ENCODE data around the gene L1CAM. TPM values are rescaled to one million over a fixed set of nuclear protein-coding genes. Genes with fewer than 3 reads are reported as not detected.

The L1CAM gene
- total RNA-seq, 2 donors from 2014 or later, result 4.3 to 8.8 TPM

DNA sequence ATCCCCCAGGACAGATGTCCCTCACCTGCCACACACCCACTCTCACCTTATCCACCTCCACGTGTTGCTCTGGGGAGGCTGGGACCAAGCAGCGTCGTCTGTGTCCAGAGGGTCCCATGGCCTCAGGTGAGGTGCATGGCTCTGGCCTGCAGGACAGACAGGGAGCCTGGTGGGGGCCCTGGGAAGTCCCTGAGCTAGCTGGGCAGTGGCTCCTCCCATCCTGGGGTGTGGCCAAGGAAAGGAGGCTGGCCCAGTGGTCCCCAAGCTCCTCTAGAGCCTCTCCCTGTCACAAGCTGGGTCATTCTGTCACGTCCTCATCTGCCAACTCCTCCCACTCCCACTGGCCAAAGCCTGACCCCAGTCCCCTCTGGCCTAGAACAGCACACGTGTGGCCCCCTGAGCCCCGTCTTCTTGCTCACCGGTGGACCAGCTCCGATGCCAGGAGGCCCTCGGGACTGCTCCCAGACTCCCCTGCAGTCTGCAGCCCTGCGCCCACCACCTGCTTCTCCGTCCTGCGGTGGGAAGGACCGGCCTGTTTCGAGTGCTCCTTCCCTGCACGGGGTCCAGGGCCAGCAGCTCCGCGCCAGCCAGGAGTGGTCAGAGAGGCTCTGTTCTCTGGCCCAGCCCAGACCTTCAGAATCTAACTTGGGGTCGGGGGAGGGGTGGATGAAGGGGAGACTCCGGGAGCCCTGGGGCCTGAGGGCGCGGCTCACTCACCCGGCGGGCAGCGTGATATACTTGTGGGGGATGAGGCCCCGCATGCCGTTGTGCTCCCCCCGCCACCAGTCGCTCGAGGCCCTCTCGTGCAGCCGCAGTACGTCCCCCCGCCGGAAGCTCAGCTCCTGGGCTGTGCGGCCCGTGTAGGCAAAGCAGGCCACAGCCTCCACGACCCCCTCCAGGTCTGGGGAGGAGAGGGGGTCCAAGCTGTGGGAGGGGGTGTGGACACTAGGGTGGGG lies 23.3 kb upstream of the L1CAM start:
- H3K27ac ChIP-seq, result no peak overlapping the region
- H3K9me3 ChIP-seq, result no peaks in the 10 kb centered on the region
- intact Hi-C loops (cut with DNase I), result no loop called here
- no peak for DNase-seq
- no peak overlapping the region for H3K4me3 ChIP-seq
- no peaks in the 10 kb centered on the region for H3K4me1 ChIP-seq
- TF ChIP-seq, protein P1, sequence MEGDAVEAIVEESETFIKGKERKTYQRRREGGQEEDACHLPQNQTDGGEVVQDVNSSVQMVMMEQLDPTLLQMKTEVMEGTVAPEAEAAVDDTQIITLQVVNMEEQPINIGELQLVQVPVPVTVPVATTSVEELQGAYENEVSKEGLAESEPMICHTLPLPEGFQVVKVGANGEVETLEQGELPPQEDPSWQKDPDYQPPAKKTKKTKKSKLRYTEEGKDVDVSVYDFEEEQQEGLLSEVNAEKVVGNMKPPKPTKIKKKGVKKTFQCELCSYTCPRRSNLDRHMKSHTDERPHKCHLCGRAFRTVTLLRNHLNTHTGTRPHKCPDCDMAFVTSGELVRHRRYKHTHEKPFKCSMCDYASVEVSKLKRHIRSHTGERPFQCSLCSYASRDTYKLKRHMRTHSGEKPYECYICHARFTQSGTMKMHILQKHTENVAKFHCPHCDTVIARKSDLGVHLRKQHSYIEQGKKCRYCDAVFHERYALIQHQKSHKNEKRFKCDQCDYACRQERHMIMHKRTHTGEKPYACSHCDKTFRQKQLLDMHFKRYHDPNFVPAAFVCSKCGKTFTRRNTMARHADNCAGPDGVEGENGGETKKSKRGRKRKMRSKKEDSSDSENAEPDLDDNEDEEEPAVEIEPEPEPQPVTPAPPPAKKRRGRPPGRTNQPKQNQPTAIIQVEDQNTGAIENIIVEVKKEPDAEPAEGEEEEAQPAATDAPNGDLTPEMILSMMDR (IDR thresholded peaks at IDR 0.05), result no peak
- no peaks in the 10 kb centered on the region for H3K27me3 ChIP-seq
- H3K36me3 ChIP-seq, result no peaks in the 10 kb centered on the region
- no peak overlapping the region for H3K9ac ChIP-seq (ENCODE audit: low read depth in 2 of 2, low read length in 2 of 2)

DNA sequence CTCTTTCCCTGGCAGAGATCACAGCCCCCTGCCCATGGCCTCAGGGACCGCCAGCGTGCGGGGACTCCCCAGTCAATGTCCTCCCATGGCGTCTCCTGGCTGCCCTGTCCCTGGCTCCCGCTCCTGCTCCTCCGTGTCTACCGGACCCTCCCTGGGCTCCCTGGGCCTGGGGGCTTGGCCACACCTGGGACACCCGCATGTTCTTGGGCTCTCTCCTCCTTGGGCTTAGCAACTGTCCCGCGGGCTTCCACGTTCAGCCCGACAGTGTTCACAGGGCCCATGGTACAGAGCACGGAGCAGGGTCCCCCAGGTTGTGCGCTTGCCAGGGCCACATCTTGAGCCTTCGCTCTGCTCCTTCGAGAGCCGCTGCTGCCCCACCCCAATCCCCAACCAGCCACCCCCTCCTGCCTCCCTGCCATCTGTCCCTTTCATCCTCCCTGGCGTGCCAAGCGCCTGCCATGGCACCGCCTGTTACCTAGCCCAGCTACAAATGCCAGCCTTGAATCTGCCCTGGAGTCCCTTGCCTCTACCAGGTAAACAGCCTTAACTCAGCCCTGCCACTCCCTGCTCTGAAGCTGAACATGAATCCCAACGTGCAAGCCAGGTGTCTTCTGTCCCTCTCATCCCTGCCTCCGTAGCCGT lies 22.4 kb upstream of the L1CAM start:
- H3K27ac ChIP-seq, result no peak overlapping the region
- no peaks in the 10 kb centered on the region for H3K9me3 ChIP-seq
- no peaks in the 10 kb centered on the region for H3K27me3 ChIP-seq
- H3K4me1 ChIP-seq, result no peaks in the 10 kb centered on the region
- TF ChIP-seq, protein P1 (IDR thresholded peaks at IDR 0.05), result no peak
- H3K36me3 ChIP-seq, result no peaks in the 10 kb centered on the region
- H3K4me3 ChIP-seq, result no peak overlapping the region
- intact Hi-C loops (cut with DNase I), result no loop called here
- no peak for DNase-seq
- H3K9ac ChIP-seq (ENCODE audit: low read depth in 2 of 2, low read length in 2 of 2), result no peak overlapping the region

DNA sequence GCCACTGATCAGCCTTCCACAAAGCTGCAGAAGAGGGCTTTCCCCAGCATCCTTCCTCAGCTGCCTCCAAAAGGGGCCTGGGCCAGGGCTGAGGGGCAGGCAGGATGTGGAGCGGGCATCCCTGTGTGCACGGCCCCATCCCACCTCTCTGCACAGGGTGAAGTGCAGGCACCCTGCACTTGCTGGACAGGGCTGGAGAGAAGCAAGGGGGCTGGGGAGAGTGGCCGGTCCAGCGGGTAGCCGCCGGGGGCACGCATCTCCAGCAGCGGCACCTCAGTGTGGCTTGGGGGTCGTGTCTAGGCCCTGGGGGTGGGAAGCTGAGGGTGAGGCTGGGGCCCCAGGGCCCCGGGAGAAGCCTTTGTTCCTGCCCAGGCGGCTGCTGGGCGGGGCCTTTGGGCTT lies 21.5 kb upstream of the L1CAM start:
- Histone ChIP-seq H3K9me3 (no peaks in the 10 kb centered on the region), H3K4me3 (no peak overlapping the region), H3K4me1 (no peaks in the 10 kb centered on the region), H3K27me3 (no peaks in the 10 kb centered on the region), H3K9ac (ENCODE audit: low read depth in 2 of 2, low read length in 2 of 2) (no peak overlapping the region), H3K36me3 (no peaks in the 10 kb centered on the region), H3K27ac (no peak overlapping the region)
- DNase-seq, result no peak
- intact Hi-C loops (cut with DNase I), result no loop called here
- TF ChIP-seq, protein P1 (IDR thresholded peaks at IDR 0.05), result no peak

DNA sequence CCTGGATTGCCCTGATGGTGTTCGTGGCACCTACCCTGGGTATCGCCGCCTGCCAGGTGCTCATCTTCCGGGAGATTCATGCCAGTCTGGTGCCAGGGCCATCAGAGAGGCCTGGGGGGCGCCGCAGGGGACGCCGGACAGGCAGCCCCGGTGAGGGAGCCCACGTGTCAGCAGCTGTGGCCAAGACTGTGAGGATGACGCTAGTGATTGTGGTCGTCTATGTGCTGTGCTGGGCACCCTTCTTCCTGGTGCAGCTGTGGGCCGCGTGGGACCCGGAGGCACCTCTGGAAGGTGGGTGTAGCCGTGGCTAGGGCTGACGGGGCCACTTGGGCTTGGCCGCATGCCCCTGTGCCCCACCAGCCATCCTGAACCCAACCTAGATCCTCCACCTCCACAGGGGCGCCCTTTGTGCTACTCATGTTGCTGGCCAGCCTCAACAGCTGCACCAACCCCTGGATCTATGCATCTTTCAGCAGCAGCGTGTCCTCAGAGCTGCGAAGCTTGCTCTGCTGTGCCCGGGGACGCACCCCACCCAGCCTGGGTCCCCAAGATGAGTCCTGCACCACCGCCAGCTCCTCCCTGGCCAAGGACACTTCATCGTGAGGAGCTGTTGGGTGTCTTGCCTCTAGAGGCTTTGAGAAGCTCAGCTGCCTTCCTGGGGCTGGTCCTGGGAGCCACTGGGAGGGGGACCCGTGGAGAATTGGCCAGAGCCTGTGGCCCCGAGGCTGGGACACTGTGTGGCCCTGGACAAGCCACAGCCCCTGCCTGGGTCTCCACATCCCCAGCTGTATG lies 20.3 kb upstream of the L1CAM start:
- intact Hi-C loops (cut with DNase I), result no loop called here
- Histone ChIP-seq H3K36me3 (no peaks in the 10 kb centered on the region), H3K4me1 (no peaks in the 10 kb centered on the region), H3K27me3 (no peaks in the 10 kb centered on the region), H3K27ac (no peak overlapping the region), H3K9me3 (no peaks in the 10 kb centered on the region), H3K9ac (ENCODE audit: low read depth in 2 of 2, low read length in 2 of 2) (no peak overlapping the region), H3K4me3 (no peak overlapping the region)
- no peak for DNase-seq
- TF ChIP-seq, protein P1 (IDR thresholded peaks at IDR 0.05), result no peak

DNA sequence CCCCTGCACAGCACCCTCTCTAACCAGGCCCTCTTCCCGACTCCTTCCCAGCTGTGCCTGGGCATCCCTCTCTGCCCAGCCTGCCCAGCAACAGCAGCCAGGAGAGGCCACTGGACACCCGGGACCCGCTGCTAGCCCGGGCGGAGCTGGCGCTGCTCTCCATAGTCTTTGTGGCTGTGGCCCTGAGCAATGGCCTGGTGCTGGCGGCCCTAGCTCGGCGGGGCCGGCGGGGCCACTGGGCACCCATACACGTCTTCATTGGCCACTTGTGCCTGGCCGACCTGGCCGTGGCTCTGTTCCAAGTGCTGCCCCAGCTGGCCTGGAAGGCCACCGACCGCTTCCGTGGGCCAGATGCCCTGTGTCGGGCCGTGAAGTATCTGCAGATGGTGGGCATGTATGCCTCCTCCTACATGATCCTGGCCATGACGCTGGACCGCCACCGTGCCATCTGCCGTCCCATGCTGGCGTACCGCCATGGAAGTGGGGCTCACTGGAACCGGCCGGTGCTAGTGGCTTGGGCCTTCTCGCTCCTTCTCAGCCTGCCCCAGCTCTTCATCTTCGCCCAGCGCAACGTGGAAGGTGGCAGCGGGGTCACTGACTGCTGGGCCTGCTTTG lies 19.6 kb upstream of the L1CAM start:
- TF ChIP-seq, protein P1 (IDR thresholded peaks at IDR 0.05), result no peak
- no peak overlapping the region for H3K4me3 ChIP-seq
- intact Hi-C loops (cut with DNase I), result no loop called here
- H3K9ac ChIP-seq (ENCODE audit: low read depth in 2 of 2, low read length in 2 of 2), result no peak overlapping the region
- no peak overlapping the region for H3K27ac ChIP-seq
- H3K36me3 ChIP-seq, result no peaks in the 10 kb centered on the region
- no peaks in the 10 kb centered on the region for H3K4me1 ChIP-seq
- no peaks in the 10 kb centered on the region for H3K27me3 ChIP-seq
- no peak for DNase-seq
- H3K9me3 ChIP-seq, result no peaks in the 10 kb centered on the region
